PFSK-1 (cell line): ENCODE results near the gene S100A14.

Experiments used
- FOXP2 ChIP-seq: optimal IDR thresholded peaks from 2 replicates; pipeline ENCODE3; 2011; ENCODE audit warnings: borderline replicate concordance, control low read depth, inconsistent platforms; ENCODE audit not compliant: insufficient read depth; ENCODE audit errors: extremely low read length, extremely low read depth
- POLR2AphosphoS5 ChIP-seq: IDR thresholded peaks from 2 replicates; pipeline ENCODE4 v1.6.1; 2012; ENCODE audit warnings: low read depth, mild to moderate bottlenecking, control low read depth, low read length, moderate library complexity
- SIN3A ChIP-seq: IDR thresholded peaks from 2 replicates; pipeline ENCODE4 v1.6.1; 2012; ENCODE audit warnings: mild to moderate bottlenecking, low read length, moderate library complexity, borderline replicate concordance; ENCODE audit not compliant: insufficient read depth
- TAF1 ChIP-seq: IDR thresholded peaks from 2 replicates; pipeline ENCODE4 v1.6.1; 2012; ENCODE audit warnings: low read length, control low read depth, borderline replicate concordance; ENCODE audit not compliant: insufficient read depth
- TF ChIP-seq, protein P1 (sequence below), 2 experiments: IDR thresholded peaks; 2 replicates each; pipeline versions ENCODE4 v1.6.1 to v1.8.0; 2011 to 2012; ENCODE audit warnings: low read depth in 2 of 2, low read length in 2 of 2, control low read depth in 1 of 2, inconsistent platforms in 1 of 2, mild to moderate bottlenecking in 1 of 2, moderate library complexity in 1 of 2; ENCODE audit not compliant: insufficient read depth in 1 of 2

Gene S100A14

DNA sequence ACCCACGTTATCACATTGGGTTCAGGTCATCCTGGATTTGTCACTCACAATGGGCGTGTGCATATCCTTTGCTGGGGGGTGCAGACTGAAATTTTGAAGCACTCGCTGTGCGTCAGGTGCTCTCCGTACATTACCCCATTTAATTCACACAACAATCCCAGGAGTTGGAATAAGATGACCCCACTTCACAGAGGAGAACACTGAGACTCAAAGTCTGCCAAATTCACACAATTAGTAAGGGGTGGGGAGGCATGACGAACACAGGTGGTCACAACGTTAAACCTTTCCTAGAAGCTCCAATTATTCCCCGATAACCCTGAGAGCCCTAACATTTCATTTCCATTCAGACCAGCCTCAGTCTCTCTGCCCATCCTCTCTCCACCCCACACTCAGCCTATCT, 46.7 kb downstream of the S100A14 start:
- TF ChIP-seq, protein P1, sequence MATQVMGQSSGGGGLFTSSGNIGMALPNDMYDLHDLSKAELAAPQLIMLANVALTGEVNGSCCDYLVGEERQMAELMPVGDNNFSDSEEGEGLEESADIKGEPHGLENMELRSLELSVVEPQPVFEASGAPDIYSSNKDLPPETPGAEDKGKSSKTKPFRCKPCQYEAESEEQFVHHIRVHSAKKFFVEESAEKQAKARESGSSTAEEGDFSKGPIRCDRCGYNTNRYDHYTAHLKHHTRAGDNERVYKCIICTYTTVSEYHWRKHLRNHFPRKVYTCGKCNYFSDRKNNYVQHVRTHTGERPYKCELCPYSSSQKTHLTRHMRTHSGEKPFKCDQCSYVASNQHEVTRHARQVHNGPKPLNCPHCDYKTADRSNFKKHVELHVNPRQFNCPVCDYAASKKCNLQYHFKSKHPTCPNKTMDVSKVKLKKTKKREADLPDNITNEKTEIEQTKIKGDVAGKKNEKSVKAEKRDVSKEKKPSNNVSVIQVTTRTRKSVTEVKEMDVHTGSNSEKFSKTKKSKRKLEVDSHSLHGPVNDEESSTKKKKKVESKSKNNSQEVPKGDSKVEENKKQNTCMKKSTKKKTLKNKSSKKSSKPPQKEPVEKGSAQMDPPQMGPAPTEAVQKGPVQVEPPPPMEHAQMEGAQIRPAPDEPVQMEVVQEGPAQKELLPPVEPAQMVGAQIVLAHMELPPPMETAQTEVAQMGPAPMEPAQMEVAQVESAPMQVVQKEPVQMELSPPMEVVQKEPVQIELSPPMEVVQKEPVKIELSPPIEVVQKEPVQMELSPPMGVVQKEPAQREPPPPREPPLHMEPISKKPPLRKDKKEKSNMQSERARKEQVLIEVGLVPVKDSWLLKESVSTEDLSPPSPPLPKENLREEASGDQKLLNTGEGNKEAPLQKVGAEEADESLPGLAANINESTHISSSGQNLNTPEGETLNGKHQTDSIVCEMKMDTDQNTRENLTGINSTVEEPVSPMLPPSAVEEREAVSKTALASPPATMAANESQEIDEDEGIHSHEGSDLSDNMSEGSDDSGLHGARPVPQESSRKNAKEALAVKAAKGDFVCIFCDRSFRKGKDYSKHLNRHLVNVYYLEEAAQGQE (IDR thresholded peaks at IDR 0.05; ENCODE audit: insufficient read depth in 1 of 2, low read depth in 2 of 2, low read length in 2 of 2): no peak
- TF ChIP-seq TAF1 (no peak), POLR2AphosphoS5 (no peak), FOXP2 (no peak), SIN3A (no peak)

DNA sequence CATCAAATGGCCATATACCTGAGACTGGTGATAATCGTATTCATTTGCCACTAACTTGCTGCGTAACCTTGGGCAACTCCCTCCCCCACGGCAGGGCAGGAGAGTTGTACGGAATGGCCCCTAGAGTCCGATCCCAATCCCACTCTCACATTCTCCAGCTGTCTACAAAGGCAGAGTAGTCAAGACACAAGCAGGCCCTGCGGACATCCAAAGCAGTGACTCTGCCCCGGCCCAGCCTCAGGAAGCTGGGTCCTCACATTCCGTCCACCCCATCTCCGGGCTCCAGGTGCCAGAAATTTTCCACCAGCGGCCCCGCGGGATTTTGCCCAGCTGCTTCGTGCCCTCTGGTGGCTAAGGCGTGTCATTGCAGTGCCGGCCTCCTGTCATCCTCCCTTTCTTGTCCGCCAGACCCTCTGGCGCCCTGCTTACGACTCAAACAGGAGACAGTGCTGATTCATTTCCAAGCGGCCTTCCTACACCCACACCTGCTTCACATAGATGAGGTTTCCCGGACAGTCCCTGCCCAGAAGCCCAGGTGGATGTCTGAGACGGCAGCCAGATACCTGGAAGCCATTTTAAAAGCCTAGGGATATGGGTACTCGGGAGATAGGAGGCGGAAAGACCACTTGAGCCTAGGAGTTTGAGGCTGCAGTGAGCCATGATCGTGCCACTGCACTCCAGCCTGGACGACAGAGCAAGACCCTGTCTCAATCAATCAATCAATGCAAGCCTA, 47.6 kb downstream of the S100A14 start:
- TF ChIP-seq, protein P1 (IDR thresholded peaks at IDR 0.05; ENCODE audit: insufficient read depth in 1 of 2, low read depth in 2 of 2, low read length in 2 of 2): no peak
- TF ChIP-seq POLR2AphosphoS5 (no peak), TAF1 (no peak), FOXP2 (no peak), SIN3A (no peak)

DNA sequence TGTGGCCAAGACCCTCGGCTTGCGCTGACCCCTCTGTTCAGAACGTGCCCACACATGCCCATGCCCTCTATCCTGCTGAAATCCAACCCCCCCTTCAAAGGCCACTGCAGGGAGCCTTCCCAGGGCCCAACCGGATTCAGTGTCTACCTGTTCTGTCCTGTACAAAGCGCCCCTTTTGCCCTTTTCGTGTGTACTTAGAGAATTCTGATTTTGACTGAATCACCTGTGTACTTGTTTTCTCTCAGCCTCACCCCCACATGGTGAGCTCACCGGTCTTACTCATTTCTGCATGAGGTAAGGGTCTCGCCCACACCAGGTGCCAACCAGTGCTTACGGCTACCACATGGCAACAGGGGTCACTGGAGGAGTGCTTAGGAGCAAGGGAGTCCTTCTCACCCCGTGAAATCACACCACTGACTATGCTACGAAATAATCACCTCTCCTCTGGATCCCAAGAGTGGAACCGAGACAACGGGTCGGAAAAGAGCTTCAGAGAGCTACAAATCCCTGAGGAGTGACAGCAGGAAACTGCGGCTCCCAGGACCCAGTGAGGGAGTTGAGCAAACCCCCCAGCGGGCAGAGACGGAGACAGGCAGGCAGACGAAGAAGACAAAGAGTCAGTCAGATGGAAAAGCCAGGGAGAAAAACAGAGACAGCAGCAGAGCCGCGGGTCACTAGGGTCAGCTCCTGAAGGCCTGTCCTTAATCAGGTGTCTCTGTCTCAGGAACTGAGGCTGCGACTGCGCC, 48.3 kb downstream of the S100A14 start:
- TF ChIP-seq SIN3A (no peak), FOXP2 (no peak), TAF1 (no peak), POLR2AphosphoS5 (no peak)
- TF ChIP-seq, protein P1 (IDR thresholded peaks at IDR 0.05; ENCODE audit: insufficient read depth in 1 of 2, low read depth in 2 of 2, low read length in 2 of 2): no peak

DNA sequence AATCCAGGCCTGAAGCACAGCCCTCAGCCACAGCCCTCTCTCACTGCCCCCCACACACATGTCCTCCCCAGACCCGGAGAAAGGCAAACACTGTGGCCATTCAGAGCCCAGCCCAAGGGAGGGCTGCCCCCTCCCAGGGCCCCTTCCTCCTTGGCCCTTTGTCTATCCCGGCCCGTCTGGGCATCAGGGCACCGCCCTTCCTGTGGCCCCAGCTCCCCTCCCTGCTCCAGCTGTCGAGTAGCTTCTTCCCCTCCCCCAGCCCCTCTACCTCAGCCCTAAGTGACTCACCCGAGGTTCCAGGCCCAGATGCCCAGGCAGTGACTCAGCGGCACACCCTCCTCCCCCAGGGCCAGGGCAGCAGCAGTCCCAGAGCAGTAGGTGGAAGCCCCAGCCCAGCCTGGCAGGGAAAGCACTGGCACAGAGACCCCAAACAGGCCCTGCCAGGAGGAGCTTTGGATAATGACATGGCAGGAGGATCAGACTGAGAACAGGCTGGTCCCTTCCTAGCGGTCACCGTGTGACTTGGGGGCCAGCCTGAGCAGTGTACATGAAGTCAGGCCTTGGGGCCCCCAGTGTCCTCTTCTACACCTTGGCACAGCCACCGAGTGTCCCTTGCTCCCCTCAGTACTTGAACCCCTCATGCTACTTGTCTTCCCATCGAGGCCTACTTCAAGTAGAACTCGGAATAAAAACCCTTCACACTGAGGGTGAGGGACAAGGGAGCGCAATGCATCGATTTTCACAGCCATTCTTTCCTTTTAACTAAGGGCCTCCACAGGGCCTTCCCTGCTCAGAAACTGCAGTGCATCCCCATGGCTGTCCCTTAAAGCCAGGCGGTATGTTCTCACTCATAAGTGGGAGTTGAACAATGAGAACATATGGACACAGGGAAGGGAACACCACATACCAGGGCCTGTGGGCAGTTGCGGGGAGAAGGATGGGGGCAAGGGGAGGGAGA, 49.4 kb downstream of the S100A14 start:
- peak; percentile 38; the same call in 1 of the 2 replicates for TF ChIP-seq POLR2AphosphoS5
- TF ChIP-seq, protein P1 (IDR thresholded peaks at IDR 0.05; ENCODE audit: insufficient read depth in 1 of 2, low read depth in 2 of 2, low read length in 2 of 2): peak in 1 of 2 experiments; percentile 71; a peak in 1 of 4 replicates
- peak; percentile 37; the same call in 1 of the 2 replicates for TF ChIP-seq SIN3A
- TF ChIP-seq TAF1: 0 out of 2 replicates have a peak, but pooled peaks have one; percentile 32
- TF ChIP-seq FOXP2: no peak
